Effector memory CD8-positive, alpha-beta T cell (primary cell): Measurements from ENCODE around the gene PNKD.
"Not testable (repeated sequence)": the region's sequence is repeated elsewhere in the genome, so short reads cannot be mapped to it uniquely, and the experiment has no call there.

Source experiments
- ATAC-seq: fragments of 150-1000 bp; cut with Tn5 transposase; replicated peaks from 2 replicates; pipeline ENCODE4 v1.10.0; 2021; ENCODE audit warnings: mild to moderate bottlenecking, moderate library complexity
- DNase-seq, 3 experiments: peaks; one replicate each; pipeline ENCODE4 v3.0.0; 2021
- H3K27ac Mint-ChIP-seq, 2 donors: one replicate each; pipeline ENCODE4 v1.8.0; 2022; ENCODE audit warnings: mild to moderate bottlenecking in 2 of 2, mixed read lengths in 2 of 2, moderate library complexity in 2 of 2
- H3K27me3 Mint-ChIP-seq, 2 donors: one replicate each; pipeline ENCODE4 v1.8.0; 2022; ENCODE audit warnings: mixed read lengths in 2 of 2
- H3K36me3 Mint-ChIP-seq: one replicate; pipeline ENCODE4 v1.8.0; 2022; ENCODE audit warnings: mild to moderate bottlenecking, moderate library complexity, mixed read lengths; ENCODE audit not compliant: insufficient read depth
- H3K4me1 Mint-ChIP-seq, 2 donors: one replicate each; pipeline ENCODE4 v1.8.0; 2022; ENCODE audit warnings: low read depth in 2 of 2, mixed read lengths in 2 of 2
- H3K4me3 Mint-ChIP-seq, 2 donors: one replicate each; pipeline ENCODE4 v1.8.0; 2022; ENCODE audit warnings: mild to moderate bottlenecking in 2 of 2, mixed read lengths in 2 of 2, moderate library complexity in 2 of 2
- H3K9me3 Mint-ChIP-seq, 2 donors: one replicate each; pipeline ENCODE4 v1.8.0; 2022; ENCODE audit warnings: mixed read lengths in 2 of 2

The PNKD gene

DNA sequence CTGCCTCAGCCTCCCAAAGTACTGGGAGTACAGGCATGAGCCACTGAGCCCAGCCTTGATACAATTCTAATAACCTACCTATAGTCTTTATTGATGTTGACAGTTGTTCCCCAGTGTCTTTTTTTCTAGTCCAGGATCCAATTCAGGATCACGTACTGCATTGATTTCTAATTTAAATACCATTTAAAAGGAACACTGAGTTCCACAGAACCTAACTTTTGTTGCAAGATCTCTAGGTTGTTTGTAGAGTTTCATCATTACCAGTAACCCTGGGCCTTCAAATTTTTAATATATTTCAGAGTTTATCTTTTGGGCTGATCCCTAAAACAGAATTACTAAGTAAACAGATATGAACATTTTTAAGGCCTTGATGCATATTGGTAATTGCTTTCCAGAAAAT, 43.0 kb downstream of the PNKD start:
- no peaks in the 10 kb centered on the region for H3K9me3 Mint-ChIP-seq
- no peaks in the 10 kb centered on the region for H3K27me3 Mint-ChIP-seq
- H3K4me1 Mint-ChIP-seq, result peaks cover 19 to 20% of the 10 kb centered on the region in 2 donors
- H3K4me3 Mint-ChIP-seq, result no peak overlapping the region
- no peak for ATAC-seq
- no peak overlapping the region for H3K27ac Mint-ChIP-seq
- H3K36me3 Mint-ChIP-seq, result peaks cover 8% of the 10 kb centered on the region
- DNase-seq, result no peak

DNA sequence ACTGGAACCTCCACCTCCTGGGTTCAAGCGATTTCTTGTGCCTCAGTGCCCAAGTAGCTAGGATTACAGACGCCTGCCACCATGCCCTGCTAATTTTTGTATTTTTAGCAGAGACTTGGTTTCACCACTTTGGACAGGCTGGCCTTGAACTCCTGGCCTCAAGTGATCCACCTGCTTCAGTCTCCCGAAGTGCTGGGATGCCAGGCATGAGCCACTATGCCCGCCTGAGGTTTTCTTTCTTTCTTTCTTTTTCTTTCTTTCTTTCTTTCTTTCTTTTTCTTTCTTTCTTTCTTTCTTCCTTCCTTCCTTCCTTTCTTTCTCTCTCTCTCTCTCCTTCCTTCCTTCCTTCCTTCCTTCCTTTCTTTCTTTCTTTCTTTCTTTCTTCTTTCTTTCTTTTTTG, 44.4 kb downstream of the PNKD start:
- peaks cover 19 to 20% of the 10 kb centered on the region in 2 donors for H3K4me1 Mint-ChIP-seq
- not testable (repeated sequence) for ATAC-seq, H3K4me3 Mint-ChIP-seq, H3K36me3 Mint-ChIP-seq, H3K9me3 Mint-ChIP-seq, H3K27me3 Mint-ChIP-seq, H3K27ac Mint-ChIP-seq, DNase-seq

DNA sequence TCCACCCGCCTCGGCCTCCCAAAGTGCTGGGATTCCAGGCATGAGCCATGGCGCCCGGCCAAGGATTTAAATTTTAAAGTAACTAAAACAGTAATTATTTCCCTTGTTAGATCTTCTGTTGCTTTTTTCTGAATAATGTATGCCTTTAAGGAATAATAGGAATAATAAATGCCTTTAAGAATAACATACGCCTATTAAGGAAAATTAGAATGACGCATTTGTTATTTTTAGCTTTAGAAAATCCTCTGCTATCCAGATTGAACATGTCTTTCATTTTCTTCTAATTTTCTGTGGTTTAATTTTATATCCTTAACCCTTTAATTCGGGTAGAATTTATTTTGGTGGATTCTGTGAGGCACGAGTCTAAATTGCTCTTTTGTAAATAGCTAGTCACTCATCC, 45.1 kb downstream of the PNKD start:
- no peak overlapping the region for H3K4me3 Mint-ChIP-seq
- ATAC-seq (no peak), DNase-seq (no peak)
- no peaks in the 10 kb centered on the region for H3K9me3 Mint-ChIP-seq
- H3K27ac Mint-ChIP-seq, result peak overlapping the region; percentile 85 to 86
- H3K4me1 Mint-ChIP-seq, result peaks cover 19 to 20% of the 10 kb centered on the region in 2 donors
- H3K27me3 Mint-ChIP-seq, result no peaks in the 10 kb centered on the region
- H3K36me3 Mint-ChIP-seq, result peaks cover 11% of the 10 kb centered on the region

DNA sequence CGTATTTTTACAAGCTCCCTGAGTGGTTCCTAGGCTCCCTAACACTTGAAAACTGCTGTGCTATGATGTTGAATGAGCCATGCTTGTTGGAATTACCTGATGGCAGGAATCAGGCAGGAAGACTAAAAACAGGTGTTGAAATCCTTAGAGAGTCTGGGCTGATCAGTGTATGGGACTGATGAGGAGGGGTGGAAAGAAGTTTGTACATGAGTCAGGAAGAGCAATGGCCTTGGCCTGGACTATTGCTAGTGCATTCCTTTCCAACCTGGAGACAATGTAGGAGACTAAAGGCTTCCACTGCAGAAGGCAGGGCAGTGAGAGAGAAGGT, 46.9 kb downstream of the PNKD start:
- Mint-ChIP-seq H3K36me3 (peaks cover 11% of the 10 kb centered on the region), H3K4me1 (peaks cover 21 to 22% of the 10 kb centered on the region in 2 donors), H3K27me3 (no peaks in the 10 kb centered on the region), H3K27ac (peak overlapping the region; percentile 3 to 86), H3K4me3 (no peak overlapping the region), H3K9me3 (no peaks in the 10 kb centered on the region)
- no peak for ATAC-seq
- no peak for DNase-seq

DNA sequence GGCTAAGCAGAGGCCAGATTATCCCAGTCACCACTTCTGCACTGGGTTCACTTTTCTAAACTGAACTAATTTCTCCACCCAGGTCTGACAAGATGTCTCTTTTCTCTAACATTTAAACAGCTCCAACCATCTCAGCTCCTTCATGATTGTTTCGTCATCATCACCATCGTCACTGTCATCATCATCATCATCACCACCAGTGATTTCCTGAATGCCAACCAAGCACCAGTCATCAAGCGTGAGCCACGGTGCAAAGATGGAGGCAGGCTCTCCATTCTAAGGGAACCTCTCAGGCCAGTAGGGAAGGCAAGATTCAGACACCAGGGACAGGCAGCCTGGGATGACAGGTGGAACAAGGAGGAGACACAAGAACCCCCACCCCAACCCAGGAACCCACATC, 47.5 kb downstream of the PNKD start:
- Mint-ChIP-seq H3K9me3 (no peaks in the 10 kb centered on the region), H3K4me1 (peaks cover 26 to 27% of the 10 kb centered on the region in 2 donors), H3K27me3 (no peaks in the 10 kb centered on the region), H3K4me3 (no peak overlapping the region), H3K27ac (no peak overlapping the region), H3K36me3 (peaks cover 11% of the 10 kb centered on the region)
- DNase-seq, result no peak
- ATAC-seq, result no peak

DNA sequence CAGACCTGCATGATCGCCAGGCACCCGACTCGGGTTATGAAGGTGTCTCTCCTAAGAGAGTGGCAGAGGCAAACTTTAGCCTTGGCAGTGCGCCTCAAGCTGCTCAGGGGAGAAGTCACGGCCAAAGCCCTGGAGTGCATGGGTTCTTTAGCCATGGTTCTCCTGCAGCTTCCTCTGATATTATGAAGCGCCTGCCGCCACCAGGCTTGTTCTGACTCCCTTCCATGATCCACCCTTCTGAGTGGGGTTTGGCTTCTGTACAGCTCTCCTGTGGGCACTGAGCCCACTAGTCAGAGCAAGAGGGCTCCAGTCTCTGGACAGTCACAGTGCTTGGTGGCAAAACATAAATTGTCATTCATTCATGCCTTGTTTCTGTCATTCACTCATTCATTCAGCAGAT, 47.9 kb downstream of the PNKD start:
- Mint-ChIP-seq H3K27ac (peak overlapping the region in 1 of 2 donors; percentile 19), H3K36me3 (peaks cover 11% of the 10 kb centered on the region), H3K9me3 (no peaks in the 10 kb centered on the region), H3K27me3 (no peaks in the 10 kb centered on the region), H3K4me3 (no peak overlapping the region), H3K4me1 (peaks cover 26 to 27% of the 10 kb centered on the region in 2 donors)
- DNase-seq, result no peak
- ATAC-seq, result no peak

DNA sequence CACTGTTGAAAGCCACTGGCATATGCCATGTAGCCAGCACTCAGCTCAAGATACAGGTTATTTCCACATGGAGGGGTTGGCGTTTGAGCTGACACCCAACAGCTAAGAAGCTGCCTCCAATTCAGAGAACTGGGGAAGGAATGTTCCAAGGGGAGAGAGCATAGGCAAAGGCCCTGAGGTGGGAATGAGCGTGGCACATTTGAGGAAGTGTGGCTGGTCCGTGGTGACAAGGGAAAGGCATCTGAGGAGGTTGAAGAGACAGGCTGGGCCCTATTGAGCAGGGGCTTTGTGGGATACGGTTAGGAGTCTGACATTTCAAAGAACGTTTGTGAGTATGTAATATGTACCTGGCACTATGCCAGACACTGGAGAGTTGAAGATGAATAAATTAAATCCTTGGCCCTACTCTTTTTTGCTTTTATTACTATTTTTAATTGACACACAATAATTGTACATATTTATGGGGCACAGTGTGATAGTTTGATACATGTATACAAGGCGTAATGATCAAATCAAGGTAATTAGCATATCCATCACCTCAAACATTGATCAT, 49.6 kb downstream of the PNKD start:
- Mint-ChIP-seq H3K9me3 (no peaks in the 10 kb centered on the region), H3K36me3 (peaks cover 11% of the 10 kb centered on the region), H3K27me3 (peaks cover 9 to 10% of the 10 kb centered on the region in 2 donors), H3K27ac (no peak overlapping the region), H3K4me1 (peaks cover 34% of the 10 kb centered on the region in 2 donors), H3K4me3 (no peak overlapping the region)
- DNase-seq (no peak), ATAC-seq (no peak)

DNA sequence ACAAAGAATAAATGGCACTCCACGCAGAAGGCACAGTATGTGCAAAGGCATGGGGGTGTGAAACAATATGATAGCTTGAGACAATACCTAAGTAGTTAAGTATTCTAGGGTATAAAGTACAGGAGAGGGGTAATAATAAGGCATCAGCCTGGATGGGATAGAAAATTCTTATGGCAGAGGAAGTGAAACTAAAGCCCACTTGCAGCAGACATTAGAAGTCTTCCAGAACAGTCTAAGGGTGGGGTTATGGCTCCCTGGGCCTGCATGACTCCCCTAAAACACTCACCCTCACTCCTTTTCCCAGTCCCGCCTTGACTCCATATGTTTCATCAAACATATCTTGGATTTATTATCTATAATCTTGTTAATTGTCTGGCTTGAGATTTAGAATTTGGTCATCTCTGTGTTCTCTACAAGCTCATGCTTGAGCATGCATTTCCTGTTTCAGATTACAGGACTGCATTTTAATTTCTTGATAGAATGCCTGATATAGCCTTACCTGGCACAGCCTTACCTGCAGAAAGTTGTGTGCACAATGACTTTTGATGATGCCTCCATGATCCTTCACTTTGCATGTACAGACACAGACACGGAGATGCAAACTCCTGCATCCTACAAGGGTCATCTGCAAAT, 50.5 kb downstream of the PNKD start:
- Mint-ChIP-seq H3K4me1 (peaks cover 31% of the 10 kb centered on the region in 2 donors), H3K27ac (peak overlapping the region in 1 of 2 donors; percentile 16), H3K36me3 (peaks cover 11% of the 10 kb centered on the region), H3K9me3 (no peaks in the 10 kb centered on the region), H3K27me3 (peaks cover 9 to 10% of the 10 kb centered on the region in 2 donors), H3K4me3 (no peak overlapping the region)
- no peak for DNase-seq
- no peak for ATAC-seq

DNA sequence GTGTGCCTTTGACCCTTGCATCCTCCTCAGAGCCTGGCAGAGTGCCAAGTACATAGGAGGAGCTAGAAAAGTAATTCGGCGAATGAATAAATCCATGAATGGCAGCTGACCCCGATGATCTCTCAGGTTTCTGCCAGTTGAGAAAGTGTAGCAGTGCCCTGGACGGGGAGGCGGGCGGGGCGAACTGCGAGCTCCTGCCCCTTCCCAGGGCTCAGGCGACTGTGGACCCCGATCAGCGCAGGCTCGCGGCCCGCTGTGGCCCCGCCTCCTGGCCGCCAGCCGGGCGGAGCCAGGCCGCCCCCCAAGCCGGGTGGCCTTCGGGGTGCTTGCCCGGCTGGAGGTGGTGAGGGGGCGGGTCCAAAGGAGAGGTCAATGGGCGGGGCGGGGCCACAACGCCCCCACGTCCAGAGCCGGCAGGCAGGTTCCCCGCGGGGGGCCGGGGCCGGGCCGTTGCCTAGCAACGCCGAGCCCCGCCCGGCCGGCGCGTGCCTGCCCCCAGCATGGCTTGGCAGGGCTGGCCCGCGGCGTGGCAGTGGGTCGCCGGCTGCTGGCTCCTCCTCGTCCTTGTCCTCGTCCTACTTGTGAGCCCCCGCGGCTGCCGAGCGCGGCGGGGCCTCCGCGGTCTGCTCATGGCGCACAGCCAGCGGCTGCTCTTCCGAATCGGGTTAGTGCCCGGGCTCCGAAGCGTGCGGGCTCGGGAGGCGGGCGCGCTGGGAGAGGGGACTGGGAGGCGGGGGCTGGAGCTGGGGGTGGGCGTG, 52.6 kb downstream of the PNKD start:
- Mint-ChIP-seq H3K4me1 (peaks cover 14 to 16% of the 10 kb centered on the region in 2 donors), H3K27me3 (peaks cover 9 to 10% of the 10 kb centered on the region in 2 donors), H3K27ac (peak overlapping the region; percentile 30 to 50)

DNA sequence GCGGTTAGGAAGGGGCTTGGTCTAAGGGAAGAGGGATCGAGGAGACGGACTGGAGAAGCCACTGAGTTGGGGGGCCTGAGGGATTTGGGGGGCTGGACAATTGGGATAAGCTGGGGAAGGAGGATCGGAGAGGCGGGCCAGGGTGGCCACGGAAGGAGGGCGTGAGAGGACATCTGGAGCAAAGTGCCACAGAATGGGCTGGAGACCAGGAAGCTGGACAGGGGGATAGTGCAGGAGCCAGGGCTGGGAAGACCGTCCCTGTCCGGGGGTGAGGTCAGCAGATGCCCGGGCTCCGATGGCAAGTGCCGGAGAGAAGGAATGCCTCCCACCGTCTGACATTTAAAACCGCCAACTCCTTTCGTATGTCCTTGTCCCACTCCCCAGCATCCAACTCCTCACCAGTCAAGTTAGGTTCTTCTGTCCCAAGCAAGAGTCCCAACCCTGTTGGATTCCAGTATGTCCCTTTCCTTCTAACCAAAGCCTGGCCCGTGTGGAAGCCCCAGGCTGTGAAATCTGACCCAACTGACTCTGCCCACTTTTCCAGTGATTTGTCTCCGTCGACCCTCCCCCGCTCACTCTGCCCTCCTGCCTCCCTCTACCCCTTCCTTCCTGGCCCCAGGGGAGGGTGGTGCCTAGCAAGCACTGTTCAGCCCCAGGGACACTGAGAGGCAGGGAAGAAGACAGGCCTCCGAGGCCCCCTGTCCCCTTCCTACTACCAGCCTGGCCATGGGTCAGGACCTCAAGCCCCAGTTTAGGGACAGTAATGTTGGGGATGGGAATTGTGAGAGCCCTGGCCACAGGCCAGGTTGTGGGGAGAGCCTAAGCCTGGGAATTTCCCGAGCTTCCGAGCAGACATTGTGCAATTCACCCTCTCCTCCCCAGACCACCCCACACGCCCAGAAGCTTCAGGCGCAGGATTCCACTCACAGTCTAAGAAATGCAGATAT, 53.5 kb downstream of the PNKD start:
- Mint-ChIP-seq H3K4me1 (peaks cover 14 to 16% of the 10 kb centered on the region in 2 donors), H3K27ac (peak overlapping the region in 1 of 2 donors; percentile 50), H3K27me3 (peaks cover 9 to 10% of the 10 kb centered on the region in 2 donors), H3K9me3 (no peaks in the 10 kb centered on the region), H3K36me3 (peaks cover 3% of the 10 kb centered on the region), H3K4me3 (peak overlapping the region; percentile 79 to 81)
- ATAC-seq (no peak), DNase-seq (no peak)

More for the DNA sequence above, 52.6 kb downstream of the PNKD start:
- Mint-ChIP-seq H3K9me3 (no peaks in the 10 kb centered on the region), H3K4me3 (peak overlapping the region; percentile 79 to 81), H3K36me3 (peaks cover 3% of the 10 kb centered on the region)
- ATAC-seq (peak; percentile 85), DNase-seq (peak; percentile 27 to 46 (median 32))

DNA sequence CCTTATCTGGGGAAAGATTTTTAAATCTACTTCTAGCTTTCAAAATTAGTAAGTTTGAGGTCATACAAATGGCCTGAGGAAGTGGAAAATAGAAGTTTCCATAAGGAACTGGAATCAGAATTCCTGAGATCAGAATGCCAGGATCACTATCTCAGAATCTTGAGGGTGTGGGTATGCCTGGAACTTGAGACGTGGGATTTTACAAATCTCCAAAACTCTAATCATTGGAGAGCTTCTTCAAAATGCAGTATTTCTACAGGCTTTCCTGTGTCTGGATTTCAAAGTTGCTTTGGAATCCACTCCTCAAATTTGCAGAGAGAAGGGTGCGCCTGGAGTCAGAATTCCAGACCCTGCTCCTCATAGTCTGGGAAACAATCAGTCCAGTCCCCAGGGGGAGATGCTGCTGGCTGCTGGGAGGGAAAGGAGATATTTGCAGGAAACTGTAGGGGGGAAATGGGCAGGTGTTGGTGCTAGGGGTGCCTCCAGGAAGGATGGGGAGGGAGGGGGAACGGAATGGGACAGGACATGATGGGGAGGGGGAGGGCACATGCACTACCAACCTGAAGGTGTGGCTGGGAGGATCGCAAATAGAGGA, 55.3 kb downstream of the PNKD start:
- Mint-ChIP-seq H3K4me3 (no peak overlapping the region), H3K9me3 (no peaks in the 10 kb centered on the region), H3K4me1 (peaks cover 16% of the 10 kb centered on the region in 2 donors), H3K27me3 (peaks cover 9 to 10% of the 10 kb centered on the region in 2 donors), H3K27ac (peak overlapping the region in 1 of 2 donors; percentile 44), H3K36me3 (no peaks in the 10 kb centered on the region)
- ATAC-seq (no peak), DNase-seq (no peak)

DNA sequence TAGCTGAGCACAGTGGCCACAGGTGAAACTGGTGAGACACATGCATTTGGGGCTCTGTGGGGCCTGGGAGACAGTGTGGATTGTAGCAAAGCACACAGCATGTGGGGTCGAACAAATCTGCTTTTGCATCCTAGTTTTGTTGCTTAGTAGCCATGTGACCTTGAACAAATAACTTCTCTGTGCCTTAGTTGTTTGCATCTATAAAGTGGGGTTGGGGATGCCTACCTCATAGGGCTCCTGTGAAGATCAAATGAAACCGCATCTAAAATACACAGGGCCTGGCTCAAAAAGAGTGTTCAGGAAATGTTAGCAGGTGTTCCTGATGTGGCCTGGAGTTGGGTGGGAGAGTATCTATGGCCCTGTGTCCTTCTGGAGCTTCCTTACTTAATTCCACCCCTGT, 56.0 kb downstream of the PNKD start:
- Mint-ChIP-seq H3K9me3 (no peaks in the 10 kb centered on the region), H3K27ac (peak overlapping the region in 1 of 2 donors; percentile 44), H3K27me3 (peaks cover 9 to 10% of the 10 kb centered on the region in 2 donors), H3K4me1 (peaks cover 16% of the 10 kb centered on the region in 2 donors), H3K36me3 (no peaks in the 10 kb centered on the region), H3K4me3 (no peak overlapping the region)
- ATAC-seq (no peak), DNase-seq (no peak)
